Stimulated activated naive CD4-positive, alpha-beta T cell treated with Interleukin-2 at 50 U/mL for 16 hours (primary cell): ENCODE measurements around the gene MYCBP.
"Not testable (repeated sequence)": the region's sequence is repeated elsewhere in the genome, so short reads cannot be mapped to it uniquely, and the experiment has no call there.

Experiments
- DNase-seq: peaks from one replicate; lab custom pipeline; 2025; lab: John Stamatoyannopoulos, UW

The MYCBP gene

DNA sequence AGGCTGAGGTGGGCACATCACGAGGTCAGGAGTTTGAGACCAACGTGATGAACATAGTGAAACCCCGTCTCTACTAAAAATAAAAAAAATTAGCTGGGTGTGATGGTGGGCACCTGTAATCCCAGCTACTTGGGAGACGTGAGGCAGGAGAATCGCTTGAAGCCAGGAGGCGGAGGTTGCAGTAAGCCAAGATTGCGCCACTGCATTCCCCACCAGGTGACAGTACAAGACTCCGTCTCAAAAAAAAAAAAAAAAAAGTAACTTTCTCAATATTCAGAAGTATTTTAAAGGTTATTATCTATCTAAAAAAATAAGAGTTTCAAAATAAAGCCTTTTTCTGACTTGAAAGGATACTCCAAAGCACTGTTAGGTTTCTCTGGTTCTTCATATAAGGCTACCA, 5.9 kb downstream of the MYCBP start:
- no peak for DNase-seq

DNA sequence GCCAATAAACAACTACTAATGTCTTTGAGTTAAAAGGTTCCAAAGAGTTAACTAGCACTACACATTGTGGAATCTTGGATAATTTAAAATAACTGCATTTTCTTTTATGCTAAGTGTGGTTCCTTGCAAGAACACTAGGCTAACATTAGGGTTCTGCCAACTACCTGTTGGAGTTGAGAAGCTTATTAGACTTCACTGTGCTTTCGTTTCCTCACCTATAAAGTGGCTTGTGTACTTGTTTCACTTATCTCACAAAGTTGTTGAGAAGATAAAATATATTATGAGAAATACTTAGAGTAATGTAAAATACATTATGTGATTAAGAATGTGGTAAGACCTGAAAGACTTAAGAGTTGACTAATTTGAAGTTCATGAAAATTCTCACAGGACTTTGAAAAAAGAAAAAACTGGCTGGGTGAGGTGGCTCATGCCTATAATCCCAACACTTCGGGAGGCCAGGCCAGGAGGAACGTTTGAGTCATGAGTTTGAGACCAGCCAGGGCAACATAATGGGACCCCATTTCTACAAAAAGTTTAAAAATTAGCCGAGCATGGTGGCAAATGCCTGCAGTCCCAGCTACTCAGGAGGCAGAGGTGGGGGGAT, 7.9 kb downstream of the MYCBP start:
- no peak for DNase-seq

DNA sequence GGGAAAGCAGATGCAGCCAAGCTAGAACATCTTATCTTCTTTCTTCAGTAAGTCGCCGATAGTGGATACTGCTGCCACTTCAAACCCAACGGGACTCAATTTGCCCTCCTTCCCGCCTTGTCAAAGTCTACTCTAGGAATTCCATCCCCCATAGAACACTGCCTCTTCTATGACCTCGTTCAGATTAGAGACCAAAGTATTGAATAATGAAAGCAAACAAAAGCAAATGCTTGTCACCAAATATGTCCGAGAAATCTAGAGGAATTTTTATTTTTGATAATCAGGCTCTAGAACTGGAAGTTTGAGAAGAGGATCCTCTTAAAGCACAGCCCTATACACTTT, 12.7 kb downstream of the MYCBP start:
- no peak for DNase-seq

DNA sequence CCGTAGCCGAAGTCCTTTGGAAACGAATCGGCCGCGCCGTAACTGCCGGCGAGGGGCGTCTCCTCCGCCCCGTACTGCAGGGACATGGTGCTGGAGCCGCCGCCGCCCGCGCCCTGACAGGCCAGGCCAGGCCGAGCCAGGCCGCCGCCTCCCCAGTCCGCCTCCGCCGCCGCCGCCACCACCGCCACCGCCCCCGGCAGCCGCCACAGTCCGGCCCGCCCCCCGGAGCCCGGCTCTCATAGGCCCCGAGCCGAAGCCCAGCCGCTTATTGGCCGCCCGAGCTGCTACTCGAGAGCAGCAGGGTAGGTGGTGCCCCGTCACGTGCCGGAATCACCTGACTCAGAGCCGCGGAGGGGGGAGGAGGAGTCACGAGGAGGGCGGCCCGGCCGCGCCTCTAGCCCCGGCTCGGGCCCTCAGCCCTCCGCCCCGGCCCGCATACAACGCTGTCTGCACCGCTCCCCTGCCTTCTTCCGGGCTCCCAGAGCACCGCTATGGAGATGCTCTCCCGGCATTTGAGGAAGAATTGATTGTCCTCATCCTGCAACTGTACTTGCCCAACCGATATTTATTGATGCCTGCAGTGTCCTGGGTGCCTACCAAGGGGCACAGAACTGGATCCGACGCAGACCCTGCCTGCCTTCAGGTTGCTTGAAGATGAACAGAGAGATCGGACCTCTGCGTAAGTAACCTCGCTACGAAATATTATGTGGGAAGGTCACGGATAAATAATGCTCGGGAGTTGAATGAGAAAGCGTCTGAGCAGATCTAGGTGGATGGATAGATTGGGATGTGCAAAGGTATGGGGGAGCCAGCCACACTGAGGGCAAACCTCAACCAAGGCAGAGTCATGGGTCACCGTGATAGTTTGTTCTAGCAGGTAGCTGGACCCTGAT, 13.3 kb downstream of the MYCBP start, which contains the start of gene RRAGC:
Gene RRAGC (minus strand): TSS at position 212 of the 893 bp plus-strand sequence. CDS start 126 bp downstream, at position 86.
- DNase-seq = peak; percentile 98

DNA sequence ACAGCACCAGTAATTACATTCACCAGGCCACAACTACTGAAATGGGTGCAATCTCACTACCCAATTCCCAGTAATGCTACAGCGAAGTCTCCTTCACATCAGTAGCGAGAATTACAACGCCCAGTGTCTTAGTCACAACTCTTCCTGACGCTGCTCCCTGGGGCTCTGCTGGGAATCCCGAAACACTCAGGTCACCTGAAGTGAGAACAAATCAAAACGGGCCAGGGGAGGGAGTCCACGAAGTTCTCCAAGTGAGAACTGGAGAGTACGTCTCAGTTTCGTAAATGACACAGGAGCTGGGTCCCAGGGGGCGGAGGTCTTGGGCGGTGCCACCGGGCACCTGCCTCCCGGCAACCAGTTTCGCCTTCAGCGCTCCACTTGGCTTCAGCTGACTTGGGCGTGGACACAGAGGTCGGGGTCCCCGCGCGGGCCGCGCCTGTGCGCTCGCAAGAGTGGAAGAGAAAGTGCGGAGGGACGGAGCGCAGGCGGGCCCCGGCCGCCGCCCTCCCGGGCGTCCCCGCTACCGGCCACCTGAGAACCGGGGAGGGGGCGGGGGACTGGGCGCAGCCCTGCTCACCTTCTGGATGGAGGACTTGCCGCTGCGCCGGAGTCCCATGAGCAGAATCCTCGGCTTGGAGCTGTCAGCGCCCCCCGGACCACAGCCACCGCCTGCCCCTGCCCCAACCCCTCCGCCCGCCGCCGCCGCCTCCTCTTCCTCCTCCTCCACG, 14.2 kb downstream of the MYCBP start:
- peak; percentile 64 for DNase-seq

DNA sequence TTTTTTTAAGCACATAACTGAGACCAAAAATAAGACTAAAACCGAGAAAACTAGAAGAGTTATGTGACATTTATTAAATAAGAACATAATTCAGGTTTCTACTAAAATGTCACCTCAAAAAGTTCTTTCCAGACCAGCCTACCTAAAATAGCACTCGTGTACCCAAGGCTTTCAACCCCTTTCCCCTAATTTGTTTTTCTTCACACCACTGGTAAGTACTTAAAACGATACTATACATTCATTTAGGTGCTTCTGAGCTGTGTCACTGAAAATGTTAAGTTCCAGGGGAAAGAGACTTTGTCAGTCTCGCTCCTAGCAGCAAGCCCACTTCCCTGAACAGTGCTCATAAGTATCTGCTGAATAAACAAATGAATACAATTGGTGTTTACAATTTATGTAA, 20.4 kb downstream of the MYCBP start:
- DNase-seq = no peak

DNA sequence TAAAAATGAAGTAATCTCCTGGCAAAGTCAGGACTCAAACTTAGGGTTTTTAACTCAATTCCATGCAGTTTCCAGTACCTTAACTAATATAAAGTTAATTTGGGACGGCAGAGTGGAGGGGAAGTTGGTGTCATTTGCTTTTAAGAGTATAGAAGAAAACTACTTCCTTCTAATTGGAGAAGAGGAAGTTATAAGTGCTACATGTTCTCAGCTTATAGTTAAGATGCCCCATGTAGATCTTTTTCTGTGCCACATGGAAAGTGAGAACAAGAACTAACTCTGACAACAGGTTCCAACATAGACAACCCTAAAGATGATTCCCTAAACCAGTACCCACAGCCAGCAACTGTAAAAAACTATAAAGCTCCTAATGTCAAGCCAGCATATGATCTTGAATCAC, 25.1 kb downstream of the MYCBP start:
- no peak for DNase-seq

DNA sequence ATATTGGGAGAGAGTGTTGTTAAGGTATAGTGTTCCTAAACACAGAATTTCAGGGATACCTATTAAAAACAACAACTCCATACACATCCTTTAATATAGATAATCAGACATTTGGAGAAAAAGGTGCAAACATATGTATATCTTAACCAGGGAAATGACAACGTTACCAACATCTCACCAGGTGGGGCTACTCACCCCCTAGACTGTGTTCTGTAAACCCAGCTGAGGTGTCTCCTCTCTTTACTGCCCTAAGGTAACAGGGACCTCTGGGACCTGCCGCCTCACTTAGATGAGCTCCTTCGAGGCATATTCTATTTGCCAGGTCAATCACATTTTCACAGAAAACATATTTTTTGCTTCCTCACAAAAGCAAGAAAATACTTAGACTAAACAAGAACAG, 26.9 kb downstream of the MYCBP start:
- DNase-seq = no peak

DNA sequence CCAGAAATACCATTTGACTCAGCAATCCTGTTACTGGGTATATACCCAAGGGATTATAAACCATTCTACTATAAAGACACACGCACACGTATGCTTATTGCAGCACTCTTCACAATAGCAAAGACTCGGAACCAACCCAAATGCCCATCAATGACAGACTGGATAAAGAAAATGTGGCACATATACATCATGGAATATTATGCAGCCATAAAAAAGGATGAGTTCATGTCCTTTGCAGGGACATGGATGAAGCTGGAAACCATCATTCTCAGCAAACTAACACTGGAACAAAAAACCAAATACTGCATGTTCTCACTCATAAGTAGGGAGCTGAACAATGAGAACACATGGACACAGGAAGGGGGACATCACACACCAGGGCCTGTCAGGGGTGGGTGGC, 28.1 kb downstream of the MYCBP start:
- not testable (repeated sequence) for DNase-seq

DNA sequence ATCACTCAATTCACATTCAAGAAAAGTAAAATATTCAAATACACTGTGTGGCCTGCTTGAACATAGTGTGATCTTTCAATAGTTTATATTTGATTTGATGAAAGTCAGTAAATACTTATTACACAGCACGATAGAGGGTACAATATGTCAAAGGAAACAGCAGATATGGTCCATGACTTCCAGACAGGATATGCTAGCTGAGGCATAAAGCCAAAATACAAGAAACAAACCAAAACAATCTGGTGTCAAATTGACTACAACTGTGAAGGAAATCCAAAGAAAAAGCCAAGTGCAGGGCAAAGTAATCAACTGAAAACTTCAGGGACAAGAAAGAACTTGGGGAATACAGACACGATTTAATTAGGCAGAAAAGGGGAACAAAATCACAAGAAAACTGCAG, 32.9 kb downstream of the MYCBP start:
- DNase-seq = no peak

DNA sequence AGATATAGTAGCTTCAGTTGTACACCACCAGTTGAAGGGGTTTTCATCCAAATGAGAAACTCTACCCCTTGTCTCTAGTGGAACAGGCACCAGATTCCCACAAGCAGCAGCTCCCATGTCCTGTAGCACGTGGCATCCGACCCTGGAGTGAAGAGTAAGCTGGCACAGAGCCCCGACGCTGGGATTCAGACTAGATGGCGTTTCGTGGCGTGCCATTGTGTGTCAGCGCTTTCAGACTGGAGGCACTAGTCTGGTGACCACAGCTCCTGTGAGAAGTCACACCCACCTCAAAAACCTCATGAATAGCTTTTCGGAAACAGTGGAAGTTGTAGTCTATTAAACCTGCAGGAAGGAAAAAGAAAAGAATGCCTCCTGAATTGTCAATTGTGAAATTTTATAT, 33.8 kb downstream of the MYCBP start:
- no peak for DNase-seq

DNA sequence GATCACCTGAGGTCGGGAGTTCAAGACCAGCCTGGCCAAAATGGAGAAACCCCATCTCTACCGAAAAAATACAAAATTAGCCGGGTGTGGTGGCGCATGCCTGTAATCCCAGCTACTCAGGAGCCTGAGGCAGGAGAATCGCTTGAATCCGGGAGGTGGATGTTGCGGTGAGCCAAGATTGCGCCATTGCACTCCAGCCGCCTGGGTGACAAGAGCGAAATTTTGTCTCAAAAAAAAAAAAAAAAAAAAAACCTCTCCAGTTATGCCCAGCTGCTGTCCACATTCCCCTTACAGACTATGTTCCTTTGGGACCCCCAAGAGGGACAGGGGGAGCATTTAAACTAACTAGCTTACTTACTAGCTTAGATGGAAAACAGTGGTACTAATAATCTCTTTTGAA, 36.8 kb downstream of the MYCBP start:
- not testable (repeated sequence) for DNase-seq

DNA sequence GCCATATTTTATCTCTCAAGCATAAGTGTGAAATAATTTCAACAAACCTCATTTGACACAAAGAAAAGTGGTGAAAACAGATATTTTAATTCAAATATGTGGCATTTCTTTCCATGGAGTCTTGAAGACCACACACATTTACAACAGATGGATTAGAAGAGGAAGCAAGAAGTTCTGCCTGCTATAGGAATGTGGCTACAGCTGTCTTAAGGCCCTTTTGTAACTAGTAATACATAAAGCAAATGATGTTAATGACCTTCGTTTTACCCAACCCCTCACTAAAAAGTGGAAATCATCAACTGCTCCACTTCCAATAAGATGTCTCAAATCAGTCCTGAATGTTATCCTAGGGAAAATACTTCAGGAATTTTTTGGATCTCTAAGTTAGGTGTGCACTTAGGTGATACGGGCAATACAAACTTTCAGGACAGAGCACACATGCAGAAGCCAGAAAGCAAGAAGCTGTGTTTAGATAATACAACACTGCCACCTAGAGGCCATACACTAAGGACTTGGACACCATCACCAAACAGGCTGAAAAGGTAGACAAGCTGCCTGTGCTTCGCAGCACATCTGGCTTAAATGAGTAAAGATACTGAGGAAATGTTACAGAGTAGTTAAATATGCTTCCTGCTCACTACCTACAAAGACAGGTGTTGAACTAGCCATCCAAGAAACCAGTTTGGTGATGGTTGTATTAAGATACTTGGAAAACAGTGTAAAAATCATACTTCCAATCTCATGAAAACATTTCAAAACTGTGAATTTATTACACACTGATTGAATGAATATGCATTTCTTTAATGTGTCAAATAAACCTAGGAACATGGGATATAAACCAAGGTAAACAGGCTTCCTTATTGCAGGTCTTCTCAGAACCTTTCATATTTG, 38.0 kb downstream of the MYCBP start:
- DNase-seq = peak; percentile 15

DNA sequence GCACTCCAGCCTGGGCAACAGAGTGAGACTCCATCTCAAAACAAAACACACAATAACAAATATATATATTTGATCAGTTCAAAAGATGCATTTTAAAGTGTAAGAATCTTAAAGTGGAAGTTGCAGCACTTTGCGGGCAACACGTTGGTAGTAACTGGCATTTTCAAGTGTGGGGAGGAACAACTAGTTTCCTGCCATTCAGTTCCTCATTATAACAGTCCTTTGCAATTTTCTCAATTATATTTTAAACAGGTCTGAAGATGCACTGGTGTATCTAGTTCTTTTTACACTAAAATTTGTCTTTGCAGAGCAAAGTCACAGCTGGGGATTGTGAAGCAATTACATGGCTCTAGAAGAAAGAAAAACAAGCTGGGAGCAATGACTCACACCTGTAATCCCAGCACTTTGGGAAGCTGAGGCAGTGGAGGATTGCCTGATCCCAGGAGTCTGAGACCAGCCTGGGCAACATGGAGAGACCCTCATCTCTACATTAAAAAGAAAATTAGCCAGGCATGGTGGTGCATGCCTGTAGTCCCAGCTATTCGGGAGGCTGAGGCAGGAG, 38.8 kb downstream of the MYCBP start:
- no peak for DNase-seq

DNA sequence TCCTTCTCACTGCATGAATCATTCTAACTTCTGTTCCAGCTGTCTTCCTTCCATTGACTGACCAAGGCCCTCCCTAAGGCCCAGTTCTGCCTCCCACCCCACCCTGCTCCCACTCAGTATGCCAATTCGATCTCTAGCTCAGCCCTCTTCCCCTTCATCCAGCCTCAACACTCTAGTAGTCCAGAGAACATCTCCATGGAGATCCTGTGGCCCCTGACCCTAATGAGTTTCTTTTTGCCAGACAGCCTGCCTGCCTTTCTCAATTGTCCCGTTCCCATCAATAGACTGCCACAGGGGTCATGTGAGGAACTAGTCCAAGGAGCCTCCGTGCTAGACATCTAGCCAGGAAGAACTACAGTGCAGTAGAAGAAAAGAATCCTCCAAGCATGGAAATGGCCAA, 40.0 kb downstream of the MYCBP start:
- no peak for DNase-seq

DNA sequence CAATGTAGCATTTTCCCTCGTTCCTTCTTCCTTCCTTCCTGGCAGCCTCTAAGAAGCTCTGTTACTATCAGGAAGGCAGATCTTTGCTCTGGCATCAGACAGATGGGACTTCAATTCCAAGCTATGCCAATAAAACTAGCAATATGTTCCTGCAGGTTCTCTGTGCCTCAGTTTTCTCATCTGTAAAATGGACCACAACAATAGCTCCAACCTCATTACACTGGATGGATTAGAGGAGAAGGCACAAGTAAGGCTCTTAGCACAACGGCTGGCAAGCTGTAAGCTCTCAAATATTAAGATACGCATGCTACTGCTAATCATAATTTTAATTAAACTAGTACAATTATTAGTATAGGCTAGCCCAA, 40.8 kb downstream of the MYCBP start:
- no peak for DNase-seq

DNA sequence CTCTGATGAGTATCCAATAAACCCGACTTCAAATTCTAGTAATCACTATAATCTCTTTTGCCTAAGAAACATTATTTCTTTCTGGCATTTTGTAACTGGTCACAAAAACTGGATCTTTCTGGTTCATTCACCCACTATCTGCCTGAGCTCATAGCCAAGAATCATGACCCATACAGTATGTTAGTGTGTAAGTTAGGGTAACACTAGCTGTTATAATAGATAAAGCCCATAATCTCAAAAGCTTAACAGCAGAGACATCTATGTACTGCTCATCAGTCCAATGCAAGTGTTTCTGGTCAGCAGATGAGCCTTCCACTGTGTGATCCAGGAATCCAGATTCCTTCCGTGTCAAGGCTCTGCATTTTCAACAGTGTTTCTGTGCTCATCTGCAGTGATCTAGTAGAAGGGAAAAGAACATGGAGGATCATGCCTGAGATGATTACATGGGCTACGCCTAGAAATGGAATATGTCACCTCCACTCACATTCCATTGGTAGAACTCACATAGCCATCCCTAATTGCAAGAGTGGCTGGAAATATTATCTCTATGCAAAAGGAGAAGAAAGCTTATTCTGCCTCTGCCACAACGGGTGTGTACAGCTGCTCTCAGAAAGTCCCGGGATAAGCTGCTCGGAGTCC, 41.3 kb downstream of the MYCBP start:
- no peak for DNase-seq

DNA sequence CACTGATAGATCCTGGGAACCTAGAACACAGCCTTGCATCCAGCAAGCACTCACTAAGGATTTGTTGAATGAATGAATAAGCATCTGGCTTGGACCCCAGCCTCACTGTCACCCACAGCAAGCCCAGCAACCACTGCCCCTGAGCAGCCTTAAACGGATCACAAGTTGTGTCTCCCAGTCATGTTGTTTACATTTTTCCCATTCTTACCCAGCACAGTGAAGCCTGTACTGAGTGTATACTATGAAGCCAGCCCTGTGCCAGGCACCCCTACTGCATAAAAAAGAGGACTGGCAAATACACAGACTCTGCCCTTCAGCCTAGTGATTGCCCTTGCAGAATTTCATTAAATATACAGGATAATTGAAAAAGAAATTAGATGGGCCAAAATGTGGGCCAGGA, 43.8 kb downstream of the MYCBP start:
- no peak for DNase-seq

DNA sequence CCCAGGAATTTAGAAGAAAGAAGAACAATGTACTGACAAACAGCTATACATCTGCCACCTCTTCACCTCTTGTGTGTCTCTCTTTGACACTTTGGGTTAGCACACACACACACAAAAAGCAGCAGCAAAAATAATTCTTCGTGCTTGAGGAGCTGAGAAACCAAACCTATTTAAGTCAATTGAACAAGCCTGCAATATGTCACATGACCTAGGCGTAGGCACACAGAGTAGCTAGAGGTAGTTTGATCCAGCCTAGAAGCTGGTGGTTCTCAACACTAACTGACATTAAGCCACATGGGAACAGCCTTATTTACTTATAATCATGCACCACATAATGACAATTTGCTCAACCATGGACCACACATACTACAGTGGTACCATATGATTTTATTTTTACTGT, 45.8 kb downstream of the MYCBP start:
- DNase-seq = no peak

DNA sequence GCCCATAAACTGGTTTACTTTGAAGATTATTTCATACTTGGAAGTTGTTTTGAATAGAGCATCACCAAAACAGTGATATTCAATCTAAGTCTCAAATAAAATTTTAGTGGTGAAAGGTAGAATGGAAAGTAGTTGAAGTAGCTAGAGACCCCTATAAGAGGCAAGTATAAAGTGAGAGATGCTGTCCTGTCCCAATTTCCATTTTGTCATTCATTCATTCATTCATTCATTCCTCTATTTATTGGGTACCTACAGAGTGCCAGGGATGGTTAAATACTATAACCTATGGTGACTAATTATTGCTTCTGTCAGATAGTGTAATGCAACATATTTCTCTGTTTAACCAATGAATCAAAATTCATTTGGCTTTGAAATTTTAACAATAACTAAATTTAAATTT, 46.3 kb downstream of the MYCBP start:
- no peak for DNase-seq

DNA sequence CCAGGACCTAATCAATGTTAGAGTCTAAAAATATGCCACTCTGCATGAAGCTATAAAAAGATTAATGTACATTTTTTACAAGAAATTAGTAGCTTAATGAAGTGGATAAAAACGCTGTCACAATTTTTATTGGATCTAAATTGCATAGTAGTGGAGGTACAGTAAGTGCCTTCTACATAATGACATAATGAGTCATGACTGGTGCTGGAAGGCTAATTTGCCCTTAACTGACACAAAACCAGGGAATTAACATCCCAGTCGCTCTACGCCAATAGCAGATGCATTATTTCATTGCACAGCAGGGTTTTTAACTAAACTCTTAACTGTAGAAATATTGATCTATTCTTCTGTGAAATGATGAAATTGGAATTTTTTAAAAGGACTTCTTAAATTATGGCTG, 46.9 kb downstream of the MYCBP start:
- DNase-seq = no peak
